Right lobe of liver (tissue), 4 donors: ENCODE data around the gene CUL3.

Source experiments
- POLR2A ChIP-seq: fragments of 450-650 bp; IDR thresholded peaks from one replicate; pipeline ENCODE4 v1.6.1; 2017; ENCODE audit warnings: antibody characterized with exemption, mild to moderate bottlenecking
- TF ChIP-seq, protein P1 (sequence below), 4 donors: fragments of 200-600 bp in 3 of 4; fragments of 450-650 bp in 1 of 4; IDR thresholded peaks; one replicate each; pipeline versions ENCODE4 v1.5.1 to v1.8.0; 2016 to 2022; ENCODE audit warnings: antibody characterized with exemption in 4 of 4, mild to moderate bottlenecking in 2 of 4
- donor health status: DM: no; HTN: no; CAD: no.
- donor health status: DM: no; HTN: no; CAD: no.
- donor health status: DM: no; HTN: yes; CAD: no.

DNA sequence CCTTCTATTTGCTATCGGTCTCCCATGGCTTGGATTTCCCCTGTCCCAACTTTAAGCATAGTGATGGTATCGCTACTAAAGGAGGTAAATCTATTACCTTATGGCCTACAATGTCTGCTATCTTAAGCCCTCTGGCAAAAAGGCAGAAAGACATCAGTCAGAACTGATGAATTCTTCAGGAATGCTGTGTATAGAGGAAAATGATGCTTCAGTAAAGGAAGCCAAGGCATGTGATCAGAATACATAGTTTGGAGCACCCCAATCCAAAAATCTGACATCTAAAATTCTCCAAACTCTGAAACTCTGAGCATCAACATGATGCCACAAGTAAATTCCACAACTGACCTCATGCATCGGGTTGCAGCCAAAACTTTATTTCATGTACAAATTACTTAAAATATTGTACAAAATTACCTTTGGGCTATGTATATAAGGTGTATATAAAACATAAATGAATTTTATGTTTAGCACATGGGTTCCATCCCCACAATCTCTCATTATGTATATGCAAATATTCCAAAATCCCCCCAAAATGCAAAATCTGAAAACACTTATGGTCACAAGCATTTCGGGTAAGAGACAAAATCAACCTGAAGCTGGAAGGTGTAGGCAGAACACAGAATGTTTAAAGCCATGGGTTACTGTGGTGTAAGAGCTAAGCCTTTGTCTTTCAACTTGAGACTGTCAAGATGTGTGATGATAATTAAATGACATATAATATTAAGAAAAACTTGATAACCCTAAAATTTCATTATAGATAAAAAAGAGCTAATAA lies 66.2 kb downstream of the CUL3 start:
- no peak for TF ChIP-seq POLR2A
- TF ChIP-seq, protein P1, sequence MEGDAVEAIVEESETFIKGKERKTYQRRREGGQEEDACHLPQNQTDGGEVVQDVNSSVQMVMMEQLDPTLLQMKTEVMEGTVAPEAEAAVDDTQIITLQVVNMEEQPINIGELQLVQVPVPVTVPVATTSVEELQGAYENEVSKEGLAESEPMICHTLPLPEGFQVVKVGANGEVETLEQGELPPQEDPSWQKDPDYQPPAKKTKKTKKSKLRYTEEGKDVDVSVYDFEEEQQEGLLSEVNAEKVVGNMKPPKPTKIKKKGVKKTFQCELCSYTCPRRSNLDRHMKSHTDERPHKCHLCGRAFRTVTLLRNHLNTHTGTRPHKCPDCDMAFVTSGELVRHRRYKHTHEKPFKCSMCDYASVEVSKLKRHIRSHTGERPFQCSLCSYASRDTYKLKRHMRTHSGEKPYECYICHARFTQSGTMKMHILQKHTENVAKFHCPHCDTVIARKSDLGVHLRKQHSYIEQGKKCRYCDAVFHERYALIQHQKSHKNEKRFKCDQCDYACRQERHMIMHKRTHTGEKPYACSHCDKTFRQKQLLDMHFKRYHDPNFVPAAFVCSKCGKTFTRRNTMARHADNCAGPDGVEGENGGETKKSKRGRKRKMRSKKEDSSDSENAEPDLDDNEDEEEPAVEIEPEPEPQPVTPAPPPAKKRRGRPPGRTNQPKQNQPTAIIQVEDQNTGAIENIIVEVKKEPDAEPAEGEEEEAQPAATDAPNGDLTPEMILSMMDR (IDR thresholded peaks at IDR 0.05), result no peak
